ENCODE measurements around the gene SPTBN1.

- TF ChIP-seq, protein P1, sequence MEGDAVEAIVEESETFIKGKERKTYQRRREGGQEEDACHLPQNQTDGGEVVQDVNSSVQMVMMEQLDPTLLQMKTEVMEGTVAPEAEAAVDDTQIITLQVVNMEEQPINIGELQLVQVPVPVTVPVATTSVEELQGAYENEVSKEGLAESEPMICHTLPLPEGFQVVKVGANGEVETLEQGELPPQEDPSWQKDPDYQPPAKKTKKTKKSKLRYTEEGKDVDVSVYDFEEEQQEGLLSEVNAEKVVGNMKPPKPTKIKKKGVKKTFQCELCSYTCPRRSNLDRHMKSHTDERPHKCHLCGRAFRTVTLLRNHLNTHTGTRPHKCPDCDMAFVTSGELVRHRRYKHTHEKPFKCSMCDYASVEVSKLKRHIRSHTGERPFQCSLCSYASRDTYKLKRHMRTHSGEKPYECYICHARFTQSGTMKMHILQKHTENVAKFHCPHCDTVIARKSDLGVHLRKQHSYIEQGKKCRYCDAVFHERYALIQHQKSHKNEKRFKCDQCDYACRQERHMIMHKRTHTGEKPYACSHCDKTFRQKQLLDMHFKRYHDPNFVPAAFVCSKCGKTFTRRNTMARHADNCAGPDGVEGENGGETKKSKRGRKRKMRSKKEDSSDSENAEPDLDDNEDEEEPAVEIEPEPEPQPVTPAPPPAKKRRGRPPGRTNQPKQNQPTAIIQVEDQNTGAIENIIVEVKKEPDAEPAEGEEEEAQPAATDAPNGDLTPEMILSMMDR (IDR thresholded peaks at IDR 0.05; ENCODE audit: low read depth, low read length): no peak
- TF ChIP-seq EZH2phosphoT487 (IDR thresholded peaks at IDR 0.05; ENCODE audit: low read depth): no peak
Observed at GRCh38 chr2:54479424-54479823, 23.3 kb downstream of the SPTBN1 start.
